Gastroesophageal sphincter (tissue), 3 donors: ENCODE results near the gene CAPSL.

Source experiments
- CTCF ChIP-seq, 4 experiments: fragments of 200-600 bp in 2 of 4; fragments of 450-650 bp in 2 of 4; sonication (generic) in 1 of 4; IDR thresholded peaks; one replicate each; pipeline ENCODE4 v1.5.1; 2017 to 2019; ENCODE audit warnings: antibody characterized with exemption in 4 of 4, mild to moderate bottlenecking in 2 of 4, moderate library complexity in 2 of 4
- POLR2A ChIP-seq, 2 donors: fragments of 450-650 bp; IDR thresholded peaks; one replicate each; pipeline ENCODE4 v1.6.1; 2017; ENCODE audit warnings: antibody characterized with exemption in 2 of 2, mild to moderate bottlenecking in 2 of 2, moderate library complexity in 1 of 2
- POLR2AphosphoS5 ChIP-seq: sonication (generic); formaldehyde crosslinking; IDR thresholded peaks from one replicate; pipeline ENCODE4 v1.6.1; 2017; ENCODE audit warnings: antibody characterized with exemption

DNA sequence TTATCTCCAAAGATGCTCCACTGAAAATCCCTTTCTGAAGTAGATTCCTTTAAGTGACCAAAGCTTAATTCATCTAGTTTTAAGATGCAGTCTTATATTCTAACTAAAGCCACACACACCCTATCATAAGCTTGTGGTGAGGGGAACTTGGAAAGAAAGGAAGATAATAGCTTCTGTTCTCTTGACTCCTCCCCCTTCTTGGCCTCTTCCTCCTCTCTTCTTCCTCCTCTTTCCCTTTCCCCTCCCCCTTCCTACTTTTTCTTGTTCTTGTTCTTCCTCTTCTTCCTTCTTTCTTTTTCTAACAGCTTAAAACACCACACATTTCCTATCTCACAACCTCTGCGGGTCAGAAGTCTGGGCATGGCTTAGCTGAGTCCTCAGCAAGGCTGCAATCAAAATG is 58.3 kb downstream of the CAPSL start:
- TF ChIP-seq CTCF (IDR thresholded peaks at IDR 0.05), result no peak
- TF ChIP-seq POLR2A (IDR thresholded peaks at IDR 0.05), result no peak
- no peak for TF ChIP-seq POLR2AphosphoS5
